ENCODE data around the gene CRYZ.

Gene CRYZ

GRCh38 chr1:74712881-74713280, 20.0 kb downstream of the CRYZ start:
- no peak for TF ChIP-seq POLR2A (IDR thresholded peaks at IDR 0.05; ENCODE audit: low read depth, low read length)
- TF ChIP-seq TAF1 (IDR thresholded peaks at IDR 0.05; ENCODE audit: low read depth, low read length): no peak
- no peak for TF ChIP-seq POU2F2 (IDR thresholded peaks at IDR 0.05; ENCODE audit: low read depth, low read length)
- no peak for TF ChIP-seq POLR2AphosphoS5 (IDR thresholded peaks at IDR 0.05; ENCODE audit: low read depth, low read length)
- no peak for TF ChIP-seq SPI1 (IDR thresholded peaks at IDR 0.05; ENCODE audit: low read depth, low read length)
- no peak for TF ChIP-seq PAX5 (IDR thresholded peaks at IDR 0.05; ENCODE audit: insufficient read depth, low read length, severe bottlenecking)
- FAIRE-seq (no peak), DNase-seq (ENCODE audit: insufficient read length, low spot score) (no peak)

GRCh38 chr1:74703386-74704182, 29.3 kb downstream of the CRYZ start:
- TF ChIP-seq POU2F2 (IDR thresholded peaks at IDR 0.05; ENCODE audit: low read depth, low read length): no peak
- TF ChIP-seq POLR2AphosphoS5 (IDR thresholded peaks at IDR 0.05; ENCODE audit: low read depth, low read length): no peak
- no peak for TF ChIP-seq SPI1 (IDR thresholded peaks at IDR 0.05; ENCODE audit: low read depth, low read length)
- no peak for TF ChIP-seq POLR2A (IDR thresholded peaks at IDR 0.05; ENCODE audit: low read depth, low read length)
- TF ChIP-seq PAX5 (IDR thresholded peaks at IDR 0.05; ENCODE audit: insufficient read depth, low read length, severe bottlenecking): no peak
- TF ChIP-seq TAF1 (IDR thresholded peaks at IDR 0.05; ENCODE audit: low read depth, low read length): no peak
- no peak for FAIRE-seq
- DNase-seq (ENCODE audit: insufficient read length, low spot score): no peak

GRCh38 chr1:74699331-74699730, 33.5 kb downstream of the CRYZ start:
- no peak for TF ChIP-seq TAF1 (IDR thresholded peaks at IDR 0.05; ENCODE audit: low read depth, low read length)
- peak; percentile 38 for TF ChIP-seq SPI1 (IDR thresholded peaks at IDR 0.05; ENCODE audit: low read depth, low read length)
- no peak for FAIRE-seq
- DNase-seq (ENCODE audit: insufficient read length, low spot score): no peak

GRCh38 chr1:74697832-74698231, 35.0 kb downstream of the CRYZ start:
- no peak for DNase-seq (ENCODE audit: insufficient read length, low spot score)
- TF ChIP-seq POU2F2 (IDR thresholded peaks at IDR 0.05; ENCODE audit: low read depth, low read length) (no peak), POLR2AphosphoS5 (IDR thresholded peaks at IDR 0.05; ENCODE audit: low read depth, low read length) (no peak), SPI1 (IDR thresholded peaks at IDR 0.05; ENCODE audit: low read depth, low read length) (no peak), TAF1 (IDR thresholded peaks at IDR 0.05; ENCODE audit: low read depth, low read length) (no peak), PAX5 (IDR thresholded peaks at IDR 0.05; ENCODE audit: insufficient read depth, low read length, severe bottlenecking) (no peak)
- no peak for FAIRE-seq

DNA sequence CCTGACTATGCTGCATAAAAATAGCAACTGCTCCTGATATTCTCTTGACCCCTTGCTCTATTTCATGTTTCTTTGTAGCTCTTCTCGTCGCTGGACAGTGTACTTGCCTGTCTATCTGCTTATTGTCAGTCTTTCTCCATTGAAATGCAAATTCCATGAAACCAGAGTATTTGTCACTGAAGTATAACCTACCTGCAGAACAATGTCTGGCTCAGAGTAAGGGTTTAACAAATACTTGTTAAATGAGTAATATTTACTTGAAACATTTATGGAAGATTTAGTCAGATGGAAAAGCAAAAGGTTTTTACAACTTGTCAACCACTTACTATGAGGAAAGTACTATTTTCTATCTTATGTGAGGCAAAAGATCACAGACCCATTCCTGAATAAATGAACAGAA, 39.4 kb downstream of the CRYZ start:
- no peak for TF ChIP-seq TAF1 (IDR thresholded peaks at IDR 0.05; ENCODE audit: low read depth, low read length)
- no peak for TF ChIP-seq PAX5 (IDR thresholded peaks at IDR 0.05; ENCODE audit: insufficient read depth, low read length, severe bottlenecking)
- TF ChIP-seq POLR2AphosphoS5 (IDR thresholded peaks at IDR 0.05; ENCODE audit: low read depth, low read length): no peak
- TF ChIP-seq POLR2A (IDR thresholded peaks at IDR 0.05; ENCODE audit: low read depth, low read length): no peak
- TF ChIP-seq POU2F2 (IDR thresholded peaks at IDR 0.05; ENCODE audit: low read depth, low read length): no peak
- no peak for TF ChIP-seq SPI1 (IDR thresholded peaks at IDR 0.05; ENCODE audit: low read depth, low read length)
- no peak for DNase-seq (ENCODE audit: insufficient read length, low spot score)
- FAIRE-seq: no peak

DNA sequence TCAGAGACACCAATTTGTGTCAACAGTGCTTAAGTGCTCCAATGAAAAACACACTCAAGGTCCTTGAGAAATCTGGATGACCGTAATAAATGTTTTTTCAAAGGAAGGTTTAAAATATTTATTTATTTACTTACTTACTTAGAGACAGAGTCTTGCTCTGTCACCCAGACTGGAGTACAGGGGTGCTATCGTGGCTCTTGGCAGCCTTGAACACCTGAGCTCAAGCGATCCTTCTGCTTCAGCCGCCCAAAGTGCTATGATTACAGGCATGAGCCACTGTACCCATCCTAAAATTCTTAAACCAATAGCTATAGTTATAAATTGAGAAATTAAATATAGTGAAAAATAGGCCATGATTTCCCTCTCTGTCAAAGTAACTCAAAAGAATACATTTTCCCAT, 41.9 kb downstream of the CRYZ start:
- DNase-seq (ENCODE audit: insufficient read length, low spot score) (no peak), FAIRE-seq (no peak)
- TF ChIP-seq POLR2A (IDR thresholded peaks at IDR 0.05; ENCODE audit: low read depth, low read length) (no peak), PAX5 (IDR thresholded peaks at IDR 0.05; ENCODE audit: insufficient read depth, low read length, severe bottlenecking) (no peak), SPI1 (IDR thresholded peaks at IDR 0.05; ENCODE audit: low read depth, low read length) (no peak), POLR2AphosphoS5 (IDR thresholded peaks at IDR 0.05; ENCODE audit: low read depth, low read length) (no peak), POU2F2 (IDR thresholded peaks at IDR 0.05; ENCODE audit: low read depth, low read length) (no peak), TAF1 (IDR thresholded peaks at IDR 0.05; ENCODE audit: low read depth, low read length) (no peak)

- no peak for FAIRE-seq
- TF ChIP-seq POLR2A (IDR thresholded peaks at IDR 0.05; ENCODE audit: low read depth, low read length): no peak
- no peak for TF ChIP-seq PAX5 (IDR thresholded peaks at IDR 0.05; ENCODE audit: insufficient read depth, low read length, severe bottlenecking)
- TF ChIP-seq POU2F2 (IDR thresholded peaks at IDR 0.05; ENCODE audit: low read depth, low read length): no peak
- TF ChIP-seq POLR2AphosphoS5 (IDR thresholded peaks at IDR 0.05; ENCODE audit: low read depth, low read length): no peak
- no peak for TF ChIP-seq SPI1 (IDR thresholded peaks at IDR 0.05; ENCODE audit: low read depth, low read length)
- no peak for TF ChIP-seq TAF1 (IDR thresholded peaks at IDR 0.05; ENCODE audit: low read depth, low read length)
- no peak for DNase-seq (ENCODE audit: insufficient read length, low spot score)
Observed at GRCh38 chr1:74690364-74690696, 42.5 kb downstream of the CRYZ start.

- DNase-seq (ENCODE audit: insufficient read length, low spot score) (no peak), FAIRE-seq (peak; percentile 80)
- TF ChIP-seq POLR2A (IDR thresholded peaks at IDR 0.05; ENCODE audit: low read depth, low read length) (no peak), SPI1 (IDR thresholded peaks at IDR 0.05; ENCODE audit: low read depth, low read length) (no peak), POLR2AphosphoS5 (IDR thresholded peaks at IDR 0.05; ENCODE audit: low read depth, low read length) (no peak), POU2F2 (IDR thresholded peaks at IDR 0.05; ENCODE audit: low read depth, low read length) (no peak), PAX5 (IDR thresholded peaks at IDR 0.05; ENCODE audit: insufficient read depth, low read length, severe bottlenecking) (no peak), TAF1 (IDR thresholded peaks at IDR 0.05; ENCODE audit: low read depth, low read length) (no peak)
Observed at GRCh38 chr1:74689621-74690363, 43.1 kb downstream of the CRYZ start.

DNA sequence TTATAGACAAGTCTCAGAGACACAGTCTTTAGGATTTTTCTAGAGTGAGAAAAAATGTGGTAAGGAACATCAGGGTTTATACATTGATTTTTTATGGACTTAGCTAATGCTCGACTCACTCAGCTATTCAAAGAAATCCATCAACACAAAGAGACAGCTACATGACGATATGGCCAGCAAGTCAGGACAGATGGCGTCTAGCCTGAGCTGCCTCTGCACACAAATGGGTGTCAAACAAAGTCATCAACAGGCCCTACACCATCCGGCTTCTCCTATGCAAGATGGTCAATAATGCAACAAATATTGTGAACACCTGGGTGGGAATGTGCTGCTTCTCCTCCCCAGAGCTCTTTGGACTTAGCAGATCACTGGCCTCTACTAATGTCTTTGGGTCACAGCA, 45.9 kb downstream of the CRYZ start:
- DNase-seq (ENCODE audit: insufficient read length, low spot score) (no peak), FAIRE-seq (no peak)
- TF ChIP-seq POLR2AphosphoS5 (IDR thresholded peaks at IDR 0.05; ENCODE audit: low read depth, low read length) (no peak), PAX5 (IDR thresholded peaks at IDR 0.05; ENCODE audit: insufficient read depth, low read length, severe bottlenecking) (no peak), POU2F2 (IDR thresholded peaks at IDR 0.05; ENCODE audit: low read depth, low read length) (no peak), TAF1 (IDR thresholded peaks at IDR 0.05; ENCODE audit: low read depth, low read length) (no peak), SPI1 (IDR thresholded peaks at IDR 0.05; ENCODE audit: low read depth, low read length) (no peak)

Measured in GM12891 (cell line).